Type B pancreatic cell (in vitro differentiated cells): ENCODE data around the gene CSNK1G3. TPM values are rescaled to one million over a fixed set of nuclear protein-coding genes. Genes with fewer than 3 reads are reported as not detected.

Experiments used
- DNase-seq: peaks from one replicate; pipeline ENCODE4 v3.0.0; 2021; ENCODE audit warnings: mixed read lengths; ENCODE audit not compliant: unreplicated experiment; ENCODE audit errors: extremely low spot score
- H3K27ac Mint-ChIP-seq: 2 replicates; pipeline ENCODE4 v1.8.0; 2021; ENCODE audit warnings: mild to moderate bottlenecking, mixed read lengths
- H3K27me3 Mint-ChIP-seq: 2 replicates; pipeline ENCODE4 v1.8.0; 2021; ENCODE audit warnings: mixed read lengths
- H3K36me3 Mint-ChIP-seq: 2 replicates; pipeline ENCODE4 v1.8.0; 2021; ENCODE audit warnings: mixed read lengths
- H3K4me1 Mint-ChIP-seq: one replicate; pipeline ENCODE4 v1.8.0; 2021; ENCODE audit warnings: mixed read lengths; ENCODE audit not compliant: unreplicated experiment
- H3K4me3 Mint-ChIP-seq: 2 replicates; pipeline ENCODE4 v1.8.0; 2021; ENCODE audit warnings: mild to moderate bottlenecking, mixed read lengths
- H3K9me3 Mint-ChIP-seq: 2 replicates; pipeline ENCODE4 v1.8.0; 2021; ENCODE audit warnings: mixed read lengths
- CTCF ChIP-seq: fragments of 200-600 bp; sonication (generic); conservative IDR thresholded peaks from 2 replicates; pipeline ENCODE4 v1.5.0; 2021; ENCODE audit warnings: antibody characterized with exemption, mild to moderate bottlenecking
- total RNA-seq: library from RNA; stranded (reverse); gene quantifications from 2 replicates; pipeline ENCODE4 v1.2.1, GENCODE V29; 2021; ENCODE audit warnings: low replicate concordance

The CSNK1G3 gene
- total RNA-seq, 1 donor from 2014 or later, result 43.6 TPM

- Mint-ChIP-seq H3K27me3 (no peaks in the 10 kb centered on the region), H3K4me1 (peaks cover 54% of the 10 kb centered on the region), H3K27ac (peak overlapping the region; percentile 2), H3K36me3 (peaks cover 5% of the 10 kb centered on the region), H3K9me3 (peaks cover 4% of the 10 kb centered on the region), H3K4me3 (peak overlapping the region; percentile 59)
- TF ChIP-seq CTCF, result no peak
- no peak for DNase-seq
These were observed 2.8 kb downstream of the CSNK1G3 start for GRCh38 chr5:123514615-123515355.

DNA sequence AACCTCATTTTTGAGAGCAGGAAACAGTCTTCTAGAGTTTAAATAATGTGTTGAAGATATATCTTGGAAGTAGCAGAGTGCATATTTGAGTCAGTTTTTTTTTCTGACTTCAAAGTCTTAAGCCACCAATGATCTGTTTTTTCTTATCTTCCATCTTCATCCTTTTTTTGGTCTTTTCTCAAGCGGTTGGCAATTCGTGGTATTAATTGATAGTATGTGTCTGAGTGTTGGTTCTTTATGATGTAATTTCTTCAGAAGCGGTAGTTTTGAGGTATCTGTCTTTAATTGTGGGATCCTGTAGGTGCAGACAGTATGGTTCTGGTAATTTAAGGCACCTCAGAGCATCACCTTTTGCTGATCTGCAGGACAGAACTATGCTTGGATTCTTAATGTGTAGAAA lies 3.9 kb downstream of the CSNK1G3 start:
- peaks cover 50% of the 10 kb centered on the region for H3K4me1 Mint-ChIP-seq
- H3K4me3 Mint-ChIP-seq, result no peak overlapping the region
- no peaks in the 10 kb centered on the region for H3K27me3 Mint-ChIP-seq
- H3K9me3 Mint-ChIP-seq, result peaks cover 4% of the 10 kb centered on the region
- DNase-seq, result no peak
- H3K36me3 Mint-ChIP-seq, result peaks cover 5% of the 10 kb centered on the region
- no peak overlapping the region for H3K27ac Mint-ChIP-seq
- TF ChIP-seq CTCF, result no peak

DNA sequence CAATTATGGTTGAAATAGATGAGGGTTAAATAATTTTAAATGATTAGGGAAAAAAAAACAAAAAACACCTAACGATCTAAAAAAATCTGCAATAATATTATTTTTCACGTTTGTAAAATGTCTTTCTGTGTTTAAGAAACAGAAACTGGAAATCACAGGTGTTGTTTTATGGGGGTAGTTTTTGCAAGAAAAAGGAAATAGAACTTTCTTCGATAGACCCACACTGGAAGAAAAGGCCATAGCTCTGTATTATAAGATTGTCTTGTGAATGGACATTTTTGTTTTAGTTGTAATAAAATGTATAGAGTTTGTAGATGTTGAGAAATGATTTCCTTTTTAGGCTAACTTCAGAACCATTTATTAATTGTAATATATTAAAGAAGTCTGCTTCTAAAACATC lies 5.5 kb downstream of the CSNK1G3 start:
- H3K4me3 Mint-ChIP-seq, result no peak overlapping the region
- TF ChIP-seq CTCF, result no peak
- no peaks in the 10 kb centered on the region for H3K27me3 Mint-ChIP-seq
- peaks cover 5% of the 10 kb centered on the region for H3K36me3 Mint-ChIP-seq
- DNase-seq, result no peak
- peaks cover 39% of the 10 kb centered on the region for H3K4me1 Mint-ChIP-seq
- H3K27ac Mint-ChIP-seq, result no peak overlapping the region
- peaks cover 4% of the 10 kb centered on the region for H3K9me3 Mint-ChIP-seq

- peaks cover 37% of the 10 kb centered on the region for H3K4me1 Mint-ChIP-seq
- peaks cover 5% of the 10 kb centered on the region for H3K36me3 Mint-ChIP-seq
- DNase-seq, result no peak
- no peak for TF ChIP-seq CTCF
- no peak overlapping the region for H3K27ac Mint-ChIP-seq
- peaks cover 4% of the 10 kb centered on the region for H3K9me3 Mint-ChIP-seq
- H3K27me3 Mint-ChIP-seq, result no peaks in the 10 kb centered on the region
- H3K4me3 Mint-ChIP-seq, result no peak overlapping the region
These were observed 6.1 kb downstream of the CSNK1G3 start for GRCh38 chr5:123518111-123518510.

GRCh38 chr5:123520677-123521247 lies 8.8 kb downstream of the CSNK1G3 start:
- peaks cover 4% of the 10 kb centered on the region for H3K9me3 Mint-ChIP-seq
- no peak overlapping the region for H3K27ac Mint-ChIP-seq
- no peak for TF ChIP-seq CTCF
- H3K27me3 Mint-ChIP-seq, result no peaks in the 10 kb centered on the region
- H3K4me3 Mint-ChIP-seq, result no peak overlapping the region
- peaks cover 26% of the 10 kb centered on the region for H3K4me1 Mint-ChIP-seq
- DNase-seq, result no peak
- peaks cover 5% of the 10 kb centered on the region for H3K36me3 Mint-ChIP-seq
